A172 (cell line): ENCODE data around the gene ZBTB39. TPM values are rescaled to one million over a fixed set of nuclear protein-coding genes. Genes with fewer than 3 reads are reported as not detected.
"Not testable (repeated sequence)": the region's sequence is repeated elsewhere in the genome, so short reads cannot be mapped to it uniquely, and the experiment has no call there.

Experiments used
- DNase-seq: peaks from one replicate; pipeline ENCODE4 v3.0.0-alpha.2; 2015; ENCODE audit warnings: low spot score
- total RNA-seq: library from RNA; depleted of rRNA; stranded (reverse); fragments of >200 nt; shearing (Covaris generic); gene quantifications from 2 replicates; pipeline ENCODE4 v1.2.3, GENCODE V29; 2014

ZBTB39 gene
- total RNA-seq, 1 experiment from 2014 or later: 3.7 TPM

GRCh38 chr12:57001448-57001906 lies 4.9 kb downstream of the ZBTB39 start:
- DNase-seq: peak; percentile 46

GRCh38 chr12:57000393-57000792 lies 6.0 kb downstream of the ZBTB39 start:
- DNase-seq: no peak

GRCh38 chr12:56999456-56999855 lies 6.9 kb downstream of the ZBTB39 start:
- peak; percentile 31 for DNase-seq

GRCh38 chr12:56998981-56999380 lies 7.4 kb downstream of the ZBTB39 start:
- DNase-seq: no peak

GRCh38 chr12:56998316-56998715 lies 8.0 kb downstream of the ZBTB39 start:
- DNase-seq: no peak

- no peak for DNase-seq
Observed at GRCh38 chr12:56996793-56997545, 9.4 kb downstream of the ZBTB39 start.

GRCh38 chr12:56995930-56996496 lies 10.3 kb downstream of the ZBTB39 start:
- no peak for DNase-seq

- no peak for DNase-seq
Observed at GRCh38 chr12:56995201-56995929, 11.0 kb downstream of the ZBTB39 start.

- DNase-seq: no peak
Observed at GRCh38 chr12:56994231-56994746, 12.1 kb downstream of the ZBTB39 start.

GRCh38 chr12:56993346-56993745 lies 13.0 kb downstream of the ZBTB39 start:
- DNase-seq: no peak

- DNase-seq: peak; percentile 38
Observed at GRCh38 chr12:56991319-56992246, 14.8 kb downstream of the ZBTB39 start.

- DNase-seq: no peak
Observed at GRCh38 chr12:56990648-56991318, 15.6 kb downstream of the ZBTB39 start.

- no peak for DNase-seq
Observed at GRCh38 chr12:56989861-56990610, 16.3 kb downstream of the ZBTB39 start.

- DNase-seq: peak; percentile 80
Observed at GRCh38 chr12:56988207-56988739, 18.1 kb downstream of the ZBTB39 start.

GRCh38 chr12:56987551-56988053 lies 18.7 kb downstream of the ZBTB39 start:
- peak; percentile 79 for DNase-seq

- DNase-seq: no peak
Observed at GRCh38 chr12:56987011-56987410, 19.3 kb downstream of the ZBTB39 start.

- DNase-seq: peak; percentile 78
Observed at GRCh38 chr12:56985714-56986113, 20.6 kb downstream of the ZBTB39 start.

- no peak for DNase-seq
Observed at GRCh38 chr12:56983386-56983785, 23.0 kb downstream of the ZBTB39 start.

- not testable (repeated sequence) for DNase-seq
Observed at GRCh38 chr12:56982578-56983236, 23.6 kb downstream of the ZBTB39 start.
